ENCODE data around the gene RSRC2. TPM values are rescaled to one million over a fixed set of nuclear protein-coding genes. Genes with fewer than 3 reads are reported as not detected.
"Not testable (repeated sequence)": the region's sequence is repeated elsewhere in the genome, so short reads cannot be mapped to it uniquely, and the experiment has no call there.

Gene RSRC2, protein sequence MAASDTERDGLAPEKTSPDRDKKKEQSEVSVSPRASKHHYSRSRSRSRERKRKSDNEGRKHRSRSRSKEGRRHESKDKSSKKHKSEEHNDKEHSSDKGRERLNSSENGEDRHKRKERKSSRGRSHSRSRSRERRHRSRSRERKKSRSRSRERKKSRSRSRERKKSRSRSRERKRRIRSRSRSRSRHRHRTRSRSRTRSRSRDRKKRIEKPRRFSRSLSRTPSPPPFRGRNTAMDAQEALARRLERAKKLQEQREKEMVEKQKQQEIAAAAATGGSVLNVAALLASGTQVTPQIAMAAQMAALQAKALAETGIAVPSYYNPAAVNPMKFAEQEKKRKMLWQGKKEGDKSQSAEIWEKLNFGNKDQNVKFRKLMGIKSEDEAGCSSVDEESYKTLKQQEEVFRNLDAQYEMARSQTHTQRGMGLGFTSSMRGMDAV
- 50.7 to 61.5 TPM (median 51.0 TPM) in 3 replicates for total RNA-seq
- long read RNA-seq, transcript RSRC2-201 (10 exons, 3,520 nt): major isoform, 29 of 103 reads
- long read RNA-seq, partial matches to known transcripts: 2 of 103 reads
- long read RNA-seq, other reads (novel, unspliced or antisense): 67 of 103 reads

GRCh38 chr12:122526683-122527477 lies at the start of gene RSRC2, which contains the start of gene KNTC1:
TSS of gene RSRC2 (minus strand) at chr12:122526936. CDS start at chr12:122526853, 83 bp downstream.
TSS of gene KNTC1 (plus strand) at chr12:122527249. CDS start at chr12:122530064, 2,815 bp downstream.
- Mint-ChIP-seq H3K4me1 (ENCODE audit: low read depth) (peaks cover 29% of the 10 kb centered on the region), H3K27me3 (ENCODE audit: low read depth) (no peaks in the 10 kb centered on the region), H3K4me3 (ENCODE audit: unreplicated experiment) (no peak within 1 kb of the TSS), H3K9me3 (ENCODE audit: low read depth) (no peaks in the 10 kb centered on the region), H3K27ac (ENCODE audit: unreplicated experiment) (no peak within 1 kb of the TSS), H3K36me3 (ENCODE audit: low read depth) (peaks cover 9% of the 10 kb centered on the region)
- DNase-seq (ENCODE audit: low spot score): peak; percentile 97
- no peak for TF ChIP-seq CTCF (IDR thresholded peaks at IDR 0.05)

- Mint-ChIP-seq H3K4me1 (ENCODE audit: low read depth) (no peaks in the 10 kb centered on the region), H3K4me3 (ENCODE audit: unreplicated experiment) (no peak overlapping the region), H3K27ac (ENCODE audit: unreplicated experiment) (no peak overlapping the region), H3K9me3 (ENCODE audit: low read depth) (no peaks in the 10 kb centered on the region), H3K27me3 (ENCODE audit: low read depth) (no peaks in the 10 kb centered on the region), H3K36me3 (ENCODE audit: low read depth) (peaks cover 16% of the 10 kb centered on the region)
- no peak for TF ChIP-seq CTCF (IDR thresholded peaks at IDR 0.05)
- DNase-seq (ENCODE audit: low spot score): no peak
Observed at GRCh38 chr12:122571821-122572220, 45.1 kb upstream of the RSRC2 start.

- H3K4me3 Mint-ChIP-seq (ENCODE audit: unreplicated experiment); H3K9me3 Mint-ChIP-seq (ENCODE audit: low read depth); DNase-seq (ENCODE audit: low spot score); H3K4me1 Mint-ChIP-seq (ENCODE audit: low read depth); H3K27me3 Mint-ChIP-seq (ENCODE audit: low read depth); H3K36me3 Mint-ChIP-seq (ENCODE audit: low read depth); H3K27ac Mint-ChIP-seq (ENCODE audit: unreplicated experiment): not testable (repeated sequence)
Observed at GRCh38 chr12:122570006-122570405, 43.3 kb upstream of the RSRC2 start.

GRCh38 chr12:122569288-122569687 lies 42.6 kb upstream of the RSRC2 start:
- no peak overlapping the region for H3K27ac Mint-ChIP-seq (ENCODE audit: unreplicated experiment)
- no peak overlapping the region for H3K4me3 Mint-ChIP-seq (ENCODE audit: unreplicated experiment)
- DNase-seq (ENCODE audit: low spot score): no peak
- no peaks in the 10 kb centered on the region for H3K9me3 Mint-ChIP-seq (ENCODE audit: low read depth)
- no peaks in the 10 kb centered on the region for H3K4me1 Mint-ChIP-seq (ENCODE audit: low read depth)
- no peak for TF ChIP-seq CTCF (IDR thresholded peaks at IDR 0.05)
- no peaks in the 10 kb centered on the region for H3K27me3 Mint-ChIP-seq (ENCODE audit: low read depth)
- peaks cover 11% of the 10 kb centered on the region for H3K36me3 Mint-ChIP-seq (ENCODE audit: low read depth)

DNA sequence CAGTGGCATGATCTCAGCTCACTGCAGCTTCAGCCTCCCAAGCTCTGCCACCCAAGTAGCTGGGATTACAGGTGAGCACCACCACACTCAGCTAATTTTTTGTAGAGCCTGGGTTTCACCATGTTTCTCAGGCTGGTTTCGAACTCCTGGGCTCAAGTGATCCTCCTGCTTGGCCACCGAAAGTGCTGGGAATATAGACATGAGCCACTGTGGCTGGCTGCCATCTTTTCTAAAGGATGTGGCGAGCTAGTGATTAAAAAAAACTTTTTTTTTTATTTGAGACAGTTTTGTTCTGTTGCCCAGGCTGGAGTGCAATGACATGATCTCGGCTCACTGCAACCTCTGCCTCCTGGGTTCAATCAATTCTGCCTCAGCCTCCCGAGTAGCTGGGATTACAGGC lies 40.1 kb upstream of the RSRC2 start:
- H3K27me3 Mint-ChIP-seq (ENCODE audit: low read depth); H3K4me1 Mint-ChIP-seq (ENCODE audit: low read depth); H3K27ac Mint-ChIP-seq (ENCODE audit: unreplicated experiment); DNase-seq (ENCODE audit: low spot score); H3K36me3 Mint-ChIP-seq (ENCODE audit: low read depth); H3K9me3 Mint-ChIP-seq (ENCODE audit: low read depth); H3K4me3 Mint-ChIP-seq (ENCODE audit: unreplicated experiment): not testable (repeated sequence)

DNA sequence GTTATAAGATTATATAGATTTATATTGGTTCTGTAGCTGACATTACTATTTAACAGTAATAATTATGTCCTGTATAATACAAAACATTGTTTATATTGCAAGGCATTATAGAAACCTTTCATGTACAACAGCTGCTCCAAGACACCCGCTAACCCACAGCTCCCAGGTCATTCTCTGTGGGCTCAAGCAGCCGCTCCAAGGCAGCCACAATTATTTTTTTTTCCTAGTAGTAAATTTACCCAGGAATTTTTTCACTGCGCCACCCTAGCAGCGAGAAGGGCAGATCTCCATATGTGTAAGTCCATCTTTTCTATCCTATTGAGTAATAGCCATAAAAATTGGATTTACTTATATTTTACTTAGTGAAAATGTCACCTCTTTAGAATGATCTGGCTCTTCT lies 36.6 kb upstream of the RSRC2 start:
- Mint-ChIP-seq H3K9me3 (ENCODE audit: low read depth) (no peaks in the 10 kb centered on the region), H3K27me3 (ENCODE audit: low read depth) (no peaks in the 10 kb centered on the region), H3K4me1 (ENCODE audit: low read depth) (no peaks in the 10 kb centered on the region), H3K4me3 (ENCODE audit: unreplicated experiment) (no peak overlapping the region), H3K27ac (ENCODE audit: unreplicated experiment) (no peak overlapping the region), H3K36me3 (ENCODE audit: low read depth) (peaks cover 7% of the 10 kb centered on the region)
- no peak for DNase-seq (ENCODE audit: low spot score)
- no peak for TF ChIP-seq CTCF (IDR thresholded peaks at IDR 0.05)

Data from chondrocyte (in vitro differentiated cells).